ENCODE results near the gene BLID.

BLID gene

DNA sequence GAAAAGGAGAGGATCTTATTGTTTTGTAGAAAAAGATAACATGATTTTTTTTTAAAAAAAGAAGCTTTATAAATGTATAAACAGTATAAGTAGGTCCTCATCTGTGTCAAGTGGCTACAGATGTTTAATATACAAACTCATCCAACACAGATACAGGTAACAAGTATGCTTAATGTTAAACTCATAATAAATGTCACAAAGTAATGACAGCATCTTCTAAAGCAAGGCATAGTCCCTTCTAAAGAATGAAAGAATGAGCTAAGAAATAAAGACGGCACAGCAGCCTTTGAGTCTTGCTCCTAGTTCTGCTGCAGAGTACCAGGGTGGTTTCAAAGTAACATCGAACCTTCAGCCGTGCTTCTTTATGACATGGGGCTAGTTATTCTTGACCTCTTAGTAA, 28.7 kb upstream of the BLID start:
- TF ChIP-seq, protein P1, sequence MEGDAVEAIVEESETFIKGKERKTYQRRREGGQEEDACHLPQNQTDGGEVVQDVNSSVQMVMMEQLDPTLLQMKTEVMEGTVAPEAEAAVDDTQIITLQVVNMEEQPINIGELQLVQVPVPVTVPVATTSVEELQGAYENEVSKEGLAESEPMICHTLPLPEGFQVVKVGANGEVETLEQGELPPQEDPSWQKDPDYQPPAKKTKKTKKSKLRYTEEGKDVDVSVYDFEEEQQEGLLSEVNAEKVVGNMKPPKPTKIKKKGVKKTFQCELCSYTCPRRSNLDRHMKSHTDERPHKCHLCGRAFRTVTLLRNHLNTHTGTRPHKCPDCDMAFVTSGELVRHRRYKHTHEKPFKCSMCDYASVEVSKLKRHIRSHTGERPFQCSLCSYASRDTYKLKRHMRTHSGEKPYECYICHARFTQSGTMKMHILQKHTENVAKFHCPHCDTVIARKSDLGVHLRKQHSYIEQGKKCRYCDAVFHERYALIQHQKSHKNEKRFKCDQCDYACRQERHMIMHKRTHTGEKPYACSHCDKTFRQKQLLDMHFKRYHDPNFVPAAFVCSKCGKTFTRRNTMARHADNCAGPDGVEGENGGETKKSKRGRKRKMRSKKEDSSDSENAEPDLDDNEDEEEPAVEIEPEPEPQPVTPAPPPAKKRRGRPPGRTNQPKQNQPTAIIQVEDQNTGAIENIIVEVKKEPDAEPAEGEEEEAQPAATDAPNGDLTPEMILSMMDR (IDR thresholded peaks at IDR 0.05; ENCODE audit: poor library complexity, severe bottlenecking), result no peak
- H3K27ac ChIP-seq (ENCODE audit: poor library complexity, severe bottlenecking), result peak overlapping the region; percentile 96

GRCh38 chr11:122141725-122142124, 25.7 kb upstream of the BLID start:
- no peaks in the 10 kb centered on the region for H3K9me3 ChIP-seq (ENCODE audit: severe bottlenecking)
- peaks cover 68% of the 10 kb centered on the region for H3K4me1 ChIP-seq (ENCODE audit: insufficient read depth, poor library complexity, severe bottlenecking)
- TF ChIP-seq, protein P1 (IDR thresholded peaks at IDR 0.05; ENCODE audit: poor library complexity, severe bottlenecking), result no peak
- H3K27ac ChIP-seq (ENCODE audit: poor library complexity, severe bottlenecking), result peak overlapping the region; percentile 96
- ATAC-seq (ENCODE audit: low read depth), result no peak
- H3K36me3 ChIP-seq (ENCODE audit: low read depth), result peaks cover 74% of the 10 kb centered on the region
- DNase-seq (ENCODE audit: low spot score), result no peak
- no peaks in the 10 kb centered on the region for H3K27me3 ChIP-seq (ENCODE audit: insufficient read depth, poor library complexity, severe bottlenecking)
- no peak overlapping the region for H3K4me3 ChIP-seq (ENCODE audit: severe bottlenecking)

More for the DNA sequence above, 28.7 kb upstream of the BLID start:
- Histone ChIP-seq H3K36me3 (ENCODE audit: low read depth) (peaks cover 92% of the 10 kb centered on the region), H3K4me1 (ENCODE audit: insufficient read depth, poor library complexity, severe bottlenecking) (peaks cover 61% of the 10 kb centered on the region), H3K27me3 (ENCODE audit: insufficient read depth, poor library complexity, severe bottlenecking) (no peaks in the 10 kb centered on the region), H3K9me3 (ENCODE audit: severe bottlenecking) (no peaks in the 10 kb centered on the region), H3K4me3 (ENCODE audit: severe bottlenecking) (no peak overlapping the region)
- no peak for DNase-seq (ENCODE audit: low spot score)
- no peak for ATAC-seq (ENCODE audit: low read depth)

GRCh38 chr11:122140500-122140899, 24.5 kb upstream of the BLID start:
- Histone ChIP-seq H3K4me1 (ENCODE audit: insufficient read depth, poor library complexity, severe bottlenecking) (peaks cover 60% of the 10 kb centered on the region), H3K9me3 (ENCODE audit: severe bottlenecking) (no peaks in the 10 kb centered on the region), H3K27me3 (ENCODE audit: insufficient read depth, poor library complexity, severe bottlenecking) (no peaks in the 10 kb centered on the region), H3K4me3 (ENCODE audit: severe bottlenecking) (no peak overlapping the region), H3K36me3 (ENCODE audit: low read depth) (peaks cover 74% of the 10 kb centered on the region), H3K27ac (ENCODE audit: poor library complexity, severe bottlenecking) (peak overlapping the region; percentile 96)
- DNase-seq (ENCODE audit: low spot score) (no peak), ATAC-seq (ENCODE audit: low read depth) (peak; percentile 84)
- TF ChIP-seq, protein P1 (IDR thresholded peaks at IDR 0.05; ENCODE audit: poor library complexity, severe bottlenecking), result no peak

DNA sequence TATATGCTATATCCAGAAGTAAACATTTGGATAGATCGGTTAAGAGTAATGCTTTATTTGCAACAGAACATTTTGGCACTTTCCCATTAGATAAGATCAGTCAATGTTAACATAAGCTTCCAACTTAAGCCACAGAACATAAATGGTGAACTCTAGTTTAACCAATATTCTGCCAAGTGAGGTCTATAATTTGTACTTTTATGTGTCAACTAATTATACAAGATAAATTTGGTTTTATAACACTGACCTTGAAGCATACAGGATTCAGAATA, 23.5 kb upstream of the BLID start:
- Histone ChIP-seq H3K4me3 (ENCODE audit: severe bottlenecking) (no peak overlapping the region), H3K27ac (ENCODE audit: poor library complexity, severe bottlenecking) (peak overlapping the region; percentile 96), H3K4me1 (ENCODE audit: insufficient read depth, poor library complexity, severe bottlenecking) (peaks cover 60% of the 10 kb centered on the region), H3K9me3 (ENCODE audit: severe bottlenecking) (no peaks in the 10 kb centered on the region), H3K27me3 (ENCODE audit: insufficient read depth, poor library complexity, severe bottlenecking) (no peaks in the 10 kb centered on the region), H3K36me3 (ENCODE audit: low read depth) (peaks cover 73% of the 10 kb centered on the region)
- ATAC-seq (ENCODE audit: low read depth) (no peak), DNase-seq (ENCODE audit: low spot score) (no peak)
- TF ChIP-seq, protein P1 (IDR thresholded peaks at IDR 0.05; ENCODE audit: poor library complexity, severe bottlenecking), result no peak

DNA sequence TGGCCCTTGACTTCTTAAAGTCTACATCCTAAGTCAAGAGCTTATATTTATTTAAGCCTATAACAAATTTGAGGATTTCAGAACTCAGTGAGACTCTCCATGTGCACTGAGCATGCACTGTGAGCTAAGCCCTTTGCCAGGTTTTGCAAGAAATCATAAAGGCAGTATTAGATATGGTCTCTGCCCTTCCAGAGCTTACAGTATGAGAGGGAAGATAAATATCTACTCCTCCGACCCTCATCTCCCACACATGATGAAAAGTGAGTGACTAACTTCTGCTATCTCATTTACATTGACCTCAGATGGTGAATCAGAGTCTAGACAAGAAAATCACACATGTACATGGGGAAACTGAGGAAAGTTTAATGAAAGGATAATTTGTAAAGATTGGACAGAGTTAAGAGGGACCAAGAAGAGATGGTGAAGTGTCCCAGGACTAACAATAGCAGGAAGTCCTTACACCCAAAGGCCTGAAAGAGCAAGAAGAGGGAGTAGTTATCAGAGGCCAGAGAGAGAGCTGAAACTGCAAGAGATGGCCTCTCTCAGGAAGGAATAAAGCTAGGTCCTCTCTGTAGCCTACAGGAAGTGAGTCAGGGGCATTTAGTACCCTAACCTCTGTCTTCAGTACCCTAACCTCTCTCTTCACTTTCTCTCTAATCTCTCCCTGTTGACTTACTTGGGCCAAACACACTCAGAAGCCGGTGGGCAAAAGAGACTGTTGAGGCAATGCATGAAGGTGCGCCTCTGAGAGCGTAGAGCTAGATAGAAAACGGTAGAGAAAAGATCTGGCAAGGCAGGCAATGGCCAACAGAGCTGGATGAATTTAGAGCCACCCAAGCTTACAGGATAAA, 23.0 kb upstream of the BLID start:
- no peak for DNase-seq (ENCODE audit: low spot score)
- Histone ChIP-seq H3K9me3 (ENCODE audit: severe bottlenecking) (no peaks in the 10 kb centered on the region), H3K4me1 (ENCODE audit: insufficient read depth, poor library complexity, severe bottlenecking) (peaks cover 66% of the 10 kb centered on the region), H3K27me3 (ENCODE audit: insufficient read depth, poor library complexity, severe bottlenecking) (no peaks in the 10 kb centered on the region), H3K4me3 (ENCODE audit: severe bottlenecking) (no peak overlapping the region), H3K36me3 (ENCODE audit: low read depth) (peaks cover 73% of the 10 kb centered on the region), H3K27ac (ENCODE audit: poor library complexity, severe bottlenecking) (peak overlapping the region; percentile 96)
- ATAC-seq (ENCODE audit: low read depth), result no peak
- TF ChIP-seq, protein P1 (IDR thresholded peaks at IDR 0.05; ENCODE audit: poor library complexity, severe bottlenecking), result no peak
